ENCODE measurements around the gene PKNOX2.

DNA sequence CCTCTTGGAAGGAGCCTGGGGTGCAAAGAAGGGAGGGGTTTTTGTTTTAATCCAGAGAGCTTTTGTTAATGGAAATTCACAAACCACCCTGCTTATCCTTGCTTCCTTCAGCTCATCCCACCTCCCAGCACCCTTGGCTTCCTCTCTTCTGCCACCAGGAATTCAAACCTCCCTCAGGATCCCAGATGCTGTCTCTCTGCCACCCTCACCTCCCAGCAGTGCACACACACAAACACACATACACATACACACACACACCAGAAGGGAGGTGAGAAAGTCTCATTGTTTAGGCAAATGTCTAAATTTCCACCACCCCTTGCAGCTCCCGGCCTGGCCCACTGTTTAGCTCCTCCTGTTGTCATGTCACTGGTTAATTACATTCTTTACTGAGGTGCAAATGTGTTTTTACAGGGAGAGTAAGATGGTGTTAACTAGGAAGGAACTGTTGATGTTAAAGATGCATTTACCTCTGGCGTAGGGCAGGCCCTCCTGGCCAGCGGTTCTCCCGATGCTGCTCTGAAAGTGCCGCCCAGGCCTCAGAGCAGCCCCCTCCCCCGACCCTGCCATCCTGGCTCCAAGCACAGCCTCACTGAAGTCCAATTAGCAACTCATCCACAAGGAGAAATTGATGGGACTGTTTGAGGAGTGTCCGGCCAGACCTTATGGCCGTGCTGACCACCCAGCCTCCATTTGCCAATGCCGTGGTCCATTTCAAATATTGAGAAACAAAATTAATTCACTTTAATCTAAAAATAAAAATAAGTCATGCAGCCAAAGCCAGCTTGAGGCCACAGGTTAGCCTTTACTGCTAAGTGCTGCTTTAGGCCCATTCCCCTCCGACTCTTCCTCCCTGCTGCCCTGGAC lies 166.1 kb downstream of the PKNOX2 start:
- TF ChIP-seq CTCF (IDR thresholded peaks at IDR 0.05) (no peak), POLR2AphosphoS5 (IDR thresholded peaks at IDR 0.05) (no peak)

All from esophagus muscularis mucosa (tissue), 3 donors.